ENCODE measurements around the gene MARVELD1.

Gene MARVELD1

GRCh38 chr10:97740613-97741012 is 27.1 kb downstream of the MARVELD1 start:
- H3K9ac ChIP-seq (ENCODE audit: low read depth, low read length): no peak overlapping the region
- peaks cover 11% of the 10 kb centered on the region for H3K27me3 ChIP-seq (ENCODE audit: control insufficient read depth, insufficient read depth, low read length)
- peaks cover 7% of the 10 kb centered on the region for H3K9me3 ChIP-seq (ENCODE audit: control insufficient read depth, insufficient read depth, low read length)
- H3K4me1 ChIP-seq (ENCODE audit: control insufficient read depth, insufficient read depth, low read length): peaks cover 4% of the 10 kb centered on the region
- no peak overlapping the region for H3K27ac ChIP-seq (ENCODE audit: low read depth, low read length)
- peaks cover 53% of the 10 kb centered on the region for H3K36me3 ChIP-seq (ENCODE audit: control insufficient read depth, insufficient read depth, low read length)
- no peak overlapping the region for H3K4me3 ChIP-seq (ENCODE audit: low read depth, low read length)

GRCh38 chr10:97743169-97743943 is 29.8 kb downstream of the MARVELD1 start:
- Histone ChIP-seq H3K4me3 (ENCODE audit: low read depth, low read length) (no peak overlapping the region), H3K27ac (ENCODE audit: low read depth, low read length) (no peak overlapping the region), H3K36me3 (ENCODE audit: control insufficient read depth, insufficient read depth, low read length) (peaks cover 76% of the 10 kb centered on the region), H3K9ac (ENCODE audit: low read depth, low read length) (no peak overlapping the region), H3K27me3 (ENCODE audit: control insufficient read depth, insufficient read depth, low read length) (no peaks in the 10 kb centered on the region), H3K9me3 (ENCODE audit: control insufficient read depth, insufficient read depth, low read length) (no peaks in the 10 kb centered on the region), H3K4me1 (ENCODE audit: control insufficient read depth, insufficient read depth, low read length) (no peaks in the 10 kb centered on the region)

DNA sequence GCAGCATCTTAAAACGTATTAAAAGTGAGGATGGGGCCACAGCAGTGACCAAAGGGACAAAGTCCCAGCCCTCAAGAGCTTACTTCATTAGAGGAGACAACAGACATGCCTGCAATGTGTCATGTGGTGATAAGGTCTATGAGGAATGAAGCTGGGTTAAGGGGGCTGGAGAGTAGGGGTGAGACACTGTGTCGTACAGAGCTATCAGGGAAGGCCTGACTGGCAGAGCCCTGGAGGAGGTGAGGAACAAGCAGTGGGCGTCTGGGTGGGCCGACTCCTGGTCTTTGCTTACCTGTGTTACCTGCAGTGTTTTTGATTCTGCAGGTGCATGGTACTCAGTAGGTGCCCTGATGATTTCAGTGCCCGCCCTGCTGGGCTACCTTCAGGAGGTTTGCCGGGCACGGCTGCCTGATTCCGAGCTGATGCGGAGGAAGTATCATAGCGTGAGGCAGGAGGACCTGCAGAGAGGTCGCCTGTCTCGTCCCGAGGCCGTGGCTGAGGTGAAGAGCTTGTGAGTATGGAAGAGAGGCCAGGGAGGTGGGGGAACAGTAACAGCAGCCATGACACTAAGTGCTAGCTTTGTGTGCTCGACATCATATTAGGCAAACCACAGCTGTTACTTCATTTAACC is 31.0 kb downstream of the MARVELD1 start:
- H3K9me3 ChIP-seq (ENCODE audit: control insufficient read depth, insufficient read depth, low read length): no peaks in the 10 kb centered on the region
- peaks cover 76% of the 10 kb centered on the region for H3K36me3 ChIP-seq (ENCODE audit: control insufficient read depth, insufficient read depth, low read length)
- H3K4me1 ChIP-seq (ENCODE audit: control insufficient read depth, insufficient read depth, low read length): no peaks in the 10 kb centered on the region
- no peak overlapping the region for H3K9ac ChIP-seq (ENCODE audit: low read depth, low read length)
- no peak overlapping the region for H3K4me3 ChIP-seq (ENCODE audit: low read depth, low read length)
- no peaks in the 10 kb centered on the region for H3K27me3 ChIP-seq (ENCODE audit: control insufficient read depth, insufficient read depth, low read length)
- H3K27ac ChIP-seq (ENCODE audit: low read depth, low read length): no peak overlapping the region

DNA sequence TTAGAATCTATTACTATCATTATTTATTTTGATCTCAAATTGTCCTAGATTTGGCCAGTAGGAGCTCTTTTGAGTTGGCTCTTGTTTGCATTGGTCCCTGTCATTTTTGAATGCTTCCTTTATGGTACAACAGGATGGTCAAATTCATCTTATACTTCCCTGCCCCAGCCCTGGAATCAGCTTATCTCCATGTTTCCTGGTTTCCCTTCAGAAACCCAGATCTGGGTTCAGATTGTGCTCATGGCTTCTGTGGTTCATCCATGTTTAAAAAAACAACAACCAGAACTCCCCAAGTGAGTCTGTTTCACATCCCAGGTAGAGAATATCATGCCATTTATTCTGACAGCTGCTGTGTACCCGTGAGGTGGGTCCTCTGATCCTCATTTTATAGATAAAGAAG is 34.0 kb downstream of the MARVELD1 start:
- H3K4me1 ChIP-seq (ENCODE audit: control insufficient read depth, insufficient read depth, low read length): no peaks in the 10 kb centered on the region
- no peak overlapping the region for H3K27ac ChIP-seq (ENCODE audit: low read depth, low read length)
- no peaks in the 10 kb centered on the region for H3K9me3 ChIP-seq (ENCODE audit: control insufficient read depth, insufficient read depth, low read length)
- no peak overlapping the region for H3K4me3 ChIP-seq (ENCODE audit: low read depth, low read length)
- H3K9ac ChIP-seq (ENCODE audit: low read depth, low read length): no peak overlapping the region
- peaks cover 93% of the 10 kb centered on the region for H3K36me3 ChIP-seq (ENCODE audit: control insufficient read depth, insufficient read depth, low read length)
- H3K27me3 ChIP-seq (ENCODE audit: control insufficient read depth, insufficient read depth, low read length): no peaks in the 10 kb centered on the region

DNA sequence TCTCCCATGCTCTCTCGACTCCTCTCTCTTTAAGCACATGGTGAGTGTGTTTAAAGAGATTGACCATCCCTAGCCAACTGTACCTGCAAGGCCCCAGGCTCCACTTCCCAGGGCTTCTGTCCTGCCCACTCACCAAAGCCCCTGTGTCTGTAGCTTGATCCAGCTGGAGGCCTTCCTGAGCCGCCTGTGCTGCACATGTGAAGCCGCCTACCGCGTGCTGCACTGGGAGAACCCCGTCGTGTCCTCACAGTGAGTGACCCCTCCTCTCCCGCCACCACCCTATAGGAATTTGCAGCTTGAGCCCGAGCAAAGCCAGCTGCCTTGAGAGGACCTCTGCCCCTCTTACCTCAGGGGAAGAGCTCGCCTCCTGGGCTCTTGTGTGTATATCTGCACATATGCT is 34.6 kb downstream of the MARVELD1 start:
- H3K36me3 ChIP-seq (ENCODE audit: control insufficient read depth, insufficient read depth, low read length): peaks cover 94% of the 10 kb centered on the region

DNA sequence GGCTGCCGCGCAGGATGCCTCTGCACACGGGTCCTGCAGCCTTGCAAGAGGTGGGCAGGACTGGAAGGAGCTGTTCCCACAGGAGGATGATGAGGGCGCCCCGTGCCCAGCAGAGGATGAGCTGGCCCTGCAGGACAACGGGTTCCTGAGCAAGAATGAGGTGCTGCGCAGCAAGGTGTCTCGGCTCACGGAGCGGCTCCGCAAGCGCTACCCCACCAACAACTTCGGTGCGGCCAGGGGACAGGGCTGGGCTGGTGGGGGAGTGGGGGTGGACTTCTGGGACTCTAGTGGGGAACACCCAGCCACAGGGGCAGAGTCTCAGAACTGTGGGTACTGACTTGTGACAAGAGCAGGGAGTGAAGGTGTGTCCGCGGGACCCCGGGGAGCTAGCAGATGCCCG is 39.4 kb downstream of the MARVELD1 start:
- no peak overlapping the region for H3K4me3 ChIP-seq (ENCODE audit: low read depth, low read length)
- H3K9ac ChIP-seq (ENCODE audit: low read depth, low read length): no peak overlapping the region
- H3K27me3 ChIP-seq (ENCODE audit: control insufficient read depth, insufficient read depth, low read length): no peaks in the 10 kb centered on the region
- H3K9me3 ChIP-seq (ENCODE audit: control insufficient read depth, insufficient read depth, low read length): no peaks in the 10 kb centered on the region
- H3K27ac ChIP-seq (ENCODE audit: low read depth, low read length): no peak overlapping the region
- no peaks in the 10 kb centered on the region for H3K4me1 ChIP-seq (ENCODE audit: control insufficient read depth, insufficient read depth, low read length)
- H3K36me3 ChIP-seq (ENCODE audit: control insufficient read depth, insufficient read depth, low read length): peaks cover 99% of the 10 kb centered on the region

More for the DNA sequence above, 34.6 kb downstream of the MARVELD1 start:
- Histone ChIP-seq H3K4me3 (ENCODE audit: low read depth, low read length) (no peak overlapping the region), H3K27me3 (ENCODE audit: control insufficient read depth, insufficient read depth, low read length) (no peaks in the 10 kb centered on the region), H3K9ac (ENCODE audit: low read depth, low read length) (no peak overlapping the region), H3K27ac (ENCODE audit: low read depth, low read length) (no peak overlapping the region), H3K9me3 (ENCODE audit: control insufficient read depth, insufficient read depth, low read length) (no peaks in the 10 kb centered on the region), H3K4me1 (ENCODE audit: control insufficient read depth, insufficient read depth, low read length) (no peaks in the 10 kb centered on the region)

GRCh38 chr10:97754726-97755125 is 41.2 kb downstream of the MARVELD1 start:
- peaks cover 86% of the 10 kb centered on the region for H3K36me3 ChIP-seq (ENCODE audit: control insufficient read depth, insufficient read depth, low read length)

DNA sequence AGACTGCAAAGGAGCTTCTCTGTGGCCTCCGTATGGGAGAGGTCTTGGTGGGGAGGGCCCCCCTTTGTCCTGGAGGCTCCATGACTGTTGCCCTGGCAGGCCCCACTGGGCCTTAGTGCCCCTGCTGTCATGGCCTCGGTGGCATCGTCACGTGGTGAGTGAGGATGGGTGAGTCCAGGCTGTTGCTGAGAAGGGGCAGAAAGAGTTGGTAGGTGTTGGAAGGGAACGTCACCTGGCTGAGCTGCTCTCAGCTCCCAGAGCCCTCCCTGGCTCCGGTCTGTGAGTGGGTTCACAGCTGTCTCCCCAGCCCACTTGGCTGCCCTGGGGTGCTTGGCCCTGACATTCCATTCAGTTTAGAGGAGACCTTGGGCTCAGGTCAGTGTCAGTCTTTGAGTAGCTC is 42.2 kb downstream of the MARVELD1 start:
- Histone ChIP-seq H3K36me3 (ENCODE audit: control insufficient read depth, insufficient read depth, low read length) (peaks cover 86% of the 10 kb centered on the region), H3K9me3 (ENCODE audit: control insufficient read depth, insufficient read depth, low read length) (no peaks in the 10 kb centered on the region), H3K27me3 (ENCODE audit: control insufficient read depth, insufficient read depth, low read length) (no peaks in the 10 kb centered on the region), H3K27ac (ENCODE audit: low read depth, low read length) (no peak overlapping the region), H3K4me3 (ENCODE audit: low read depth, low read length) (no peak overlapping the region), H3K4me1 (ENCODE audit: control insufficient read depth, insufficient read depth, low read length) (no peaks in the 10 kb centered on the region), H3K9ac (ENCODE audit: low read depth, low read length) (no peak overlapping the region)

More at GRCh38 chr10:97754726-97755125, 41.2 kb downstream of the MARVELD1 start:
- Histone ChIP-seq H3K9me3 (ENCODE audit: control insufficient read depth, insufficient read depth, low read length) (no peaks in the 10 kb centered on the region), H3K27ac (ENCODE audit: low read depth, low read length) (no peak overlapping the region), H3K27me3 (ENCODE audit: control insufficient read depth, insufficient read depth, low read length) (no peaks in the 10 kb centered on the region), H3K4me3 (ENCODE audit: low read depth, low read length) (no peak overlapping the region), H3K9ac (ENCODE audit: low read depth, low read length) (no peak overlapping the region), H3K4me1 (ENCODE audit: control insufficient read depth, insufficient read depth, low read length) (no peaks in the 10 kb centered on the region)

DNA sequence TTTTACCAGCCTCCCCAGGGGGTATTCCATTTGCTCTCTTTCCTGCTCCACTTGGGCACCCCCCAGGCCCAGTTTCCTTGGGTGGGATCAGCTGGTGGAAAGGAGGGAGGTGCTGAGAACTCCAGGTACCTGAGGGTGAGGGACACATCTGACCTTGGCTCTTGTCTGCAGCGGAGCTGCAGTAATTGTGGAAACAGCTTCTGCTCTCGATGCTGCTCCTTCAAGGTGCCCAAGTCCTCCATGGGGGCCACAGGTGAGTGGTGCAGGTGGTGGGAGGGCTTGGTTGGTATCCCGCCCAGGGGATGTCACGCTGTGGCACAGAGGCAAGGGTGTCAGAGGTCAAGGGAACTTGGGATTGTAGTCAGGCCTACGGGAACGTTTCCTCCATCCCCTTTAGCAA is 43.9 kb downstream of the MARVELD1 start:
- H3K4me3 ChIP-seq (ENCODE audit: low read depth, low read length): no peak overlapping the region
- peaks cover 69% of the 10 kb centered on the region for H3K36me3 ChIP-seq (ENCODE audit: control insufficient read depth, insufficient read depth, low read length)
- no peaks in the 10 kb centered on the region for H3K27me3 ChIP-seq (ENCODE audit: control insufficient read depth, insufficient read depth, low read length)
- H3K27ac ChIP-seq (ENCODE audit: low read depth, low read length): no peak overlapping the region
- no peaks in the 10 kb centered on the region for H3K9me3 ChIP-seq (ENCODE audit: control insufficient read depth, insufficient read depth, low read length)
- H3K4me1 ChIP-seq (ENCODE audit: control insufficient read depth, insufficient read depth, low read length): peaks cover 4% of the 10 kb centered on the region
- no peak overlapping the region for H3K9ac ChIP-seq (ENCODE audit: low read depth, low read length)

- Histone ChIP-seq H3K27me3 (ENCODE audit: control insufficient read depth, insufficient read depth, low read length) (no peaks in the 10 kb centered on the region), H3K4me3 (ENCODE audit: low read depth, low read length) (no peak overlapping the region), H3K9me3 (ENCODE audit: control insufficient read depth, insufficient read depth, low read length) (no peaks in the 10 kb centered on the region), H3K27ac (ENCODE audit: low read depth, low read length) (no peak overlapping the region), H3K4me1 (ENCODE audit: control insufficient read depth, insufficient read depth, low read length) (peaks cover 15% of the 10 kb centered on the region), H3K9ac (ENCODE audit: low read depth, low read length) (no peak overlapping the region), H3K36me3 (ENCODE audit: control insufficient read depth, insufficient read depth, low read length) (peaks cover 51% of the 10 kb centered on the region)
Observed at GRCh38 chr10:97759158-97759887, 45.8 kb downstream of the MARVELD1 start.

DNA sequence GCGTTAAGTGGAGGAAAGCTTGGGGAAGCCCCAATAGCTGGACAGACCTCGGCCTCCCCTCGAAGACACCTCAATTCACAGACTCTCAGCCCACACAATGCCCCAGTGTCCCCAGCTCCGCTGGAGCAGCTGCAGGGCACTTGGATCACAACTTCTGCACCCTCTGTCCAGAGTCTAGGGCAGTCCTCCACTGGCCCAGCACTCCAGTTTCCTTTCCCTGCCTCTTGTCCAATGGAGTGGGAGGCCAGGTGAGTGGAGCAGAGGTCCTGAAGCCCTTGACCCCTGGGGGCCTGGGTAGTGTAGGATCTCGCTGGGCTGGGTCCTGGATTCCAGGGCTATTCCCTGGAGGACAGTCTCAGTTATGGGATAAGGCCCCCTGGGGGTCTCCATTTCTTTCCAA is 46.4 kb downstream of the MARVELD1 start:
- Histone ChIP-seq H3K4me3 (ENCODE audit: low read depth, low read length) (no peak overlapping the region), H3K9me3 (ENCODE audit: control insufficient read depth, insufficient read depth, low read length) (no peaks in the 10 kb centered on the region), H3K27me3 (ENCODE audit: control insufficient read depth, insufficient read depth, low read length) (no peaks in the 10 kb centered on the region), H3K36me3 (ENCODE audit: control insufficient read depth, insufficient read depth, low read length) (peaks cover 45% of the 10 kb centered on the region), H3K9ac (ENCODE audit: low read depth, low read length) (no peak overlapping the region), H3K4me1 (ENCODE audit: control insufficient read depth, insufficient read depth, low read length) (peaks cover 15% of the 10 kb centered on the region), H3K27ac (ENCODE audit: low read depth, low read length) (no peak overlapping the region)
